Heart left ventricle (tissue), 16 donors: Measurements from ENCODE around the gene KCTD12. TPM values are rescaled to one million over a fixed set of nuclear protein-coding genes. Genes with fewer than 3 reads are reported as not detected.

Source experiments
- ATAC-seq, 4 donors: fragments of 200-7000 bp; cut with Tn5 transposase; one replicate each; pipeline ENCODE4 v1.9.1; 2020 to 2022; ENCODE audit warnings: moderate library complexity in 4 of 4, mild to moderate bottlenecking in 3 of 4, moderate number of reproducible peaks in 1 of 4
- DNase-seq, 5 donors: peaks; one replicate each; pipeline ENCODE4 v3.0.0-alpha.2; 2020
- H3K27ac ChIP-seq, 12 donors: fragments of 200-600 bp; sonication (generic) in 4 of 12; one replicate each; pipeline versions ENCODE4 v1.5.0 to v1.8.0; 2016 to 2022; ENCODE audit warnings: mild to moderate bottlenecking in 2 of 12
- H3K27me3 ChIP-seq, 9 donors: fragments of 200-600 bp; sonication (generic) in 2 of 9; one replicate each; pipeline versions ENCODE4 v1.5.1 to v1.8.0; 2016 to 2022; ENCODE audit warnings: mild to moderate bottlenecking in 3 of 9
- H3K36me3 ChIP-seq, 9 donors: fragments of 200-600 bp; sonication (generic) in 2 of 9; one replicate each; pipeline versions ENCODE4 v1.5.0 to v1.8.0; 2018 to 2022; ENCODE audit warnings: mild to moderate bottlenecking in 2 of 9
- H3K4me1 ChIP-seq, 12 donors: fragments of 200-600 bp; sonication (generic) in 4 of 12; one replicate each; pipeline versions ENCODE4 v1.5.0 to v1.8.0; 2016 to 2022; ENCODE audit warnings: mild to moderate bottlenecking in 3 of 12
- H3K4me3 ChIP-seq, 12 donors: fragments of 200-600 bp; sonication (generic) in 4 of 12; one replicate each; pipeline versions ENCODE4 v1.5.0 to v1.8.0; 2017 to 2022; ENCODE audit warnings: mild to moderate bottlenecking in 9 of 12, moderate library complexity in 4 of 12
- H3K9me3 ChIP-seq, 12 donors: fragments of 200-600 bp; sonication (generic) in 4 of 12; one replicate each; pipeline versions ENCODE4 v1.5.0 to v1.8.0; 2016 to 2022; ENCODE audit warnings: mild to moderate bottlenecking in 1 of 12
- POLR2A ChIP-seq, 2 donors: fragments of 450-650 bp; IDR thresholded peaks; one replicate each; pipeline ENCODE4 v1.6.1; 2017; ENCODE audit warnings: antibody characterized with exemption in 2 of 2, mild to moderate bottlenecking in 2 of 2, moderate library complexity in 2 of 2
- WGBS, 4 donors: extraction: QIAGEN DNeasy Blood & Tissue Kit in 2 of 4; methylation state at CpG; one replicate each; pipeline versions ENCODE4 v1.1.5 to v1.1.7; 2013 to 2018; 5-methylcytosine and 5-hydroxymethylcytosine counted together
- intact Hi-C, 10 donors: fragments of 100-400 bp; cut with DNase I; formaldehyde crosslinking; loops; one replicate each; pipeline versions ENCODE4 v1.11.1 to v1.14.2; 2022
- polyA plus RNA-seq, 2 donors: library from polyadenylated mRNA; stranded (reverse); fragments of 200-250 nt; gene quantifications; one replicate each; pipeline ENCODE4 v1.2.3, GENCODE V29; 2013
- total RNA-seq, 9 donors: library from RNA; depleted of rRNA in 2 of 9; stranded (reverse); fragments of >200 nt in 2 of 9; fragmentation: NEBNext Ultra II Directional in 3 of 9; extraction: Animal tissue kit (Norgen Biotek cat#: 25700) in 3 of 9; gene quantifications; one replicate each; pipeline versions ENCODE4 v1.1.0 to v1.2.4, GENCODE V29; 2016 to 2023
- TF ChIP-seq, protein P1 (sequence below), 12 donors: fragments of 200-600 bp; sonication (generic) in 4 of 12; IDR thresholded peaks; one replicate each; pipeline versions ENCODE4 v1.5.0 to v1.8.0; 2018 to 2022; ENCODE audit warnings: antibody characterized with exemption in 12 of 12, mild to moderate bottlenecking in 5 of 12
- donor health status: ischemic (EF 13 %, LVEDD 7.1; RV severe dilation, severe dysfunction).
- donor health status: healthy with polysubstance abuse.
- donor health status: DM: no; HTN: yes; CAD: no.
- donor health status: DM: no; HTN: no; CAD: no.
- donor health status: ischemic (EF 25% LVEDD 6.9; RV normal size, moderate dysfunction).
- donor health status: ischemic (EF 25% LVEDD 5.7; RV mildly dilated, moderate dysfunction).
- donor health status: healthy.
- donor health status: DM: yes; HTN: yes; CAD: no.
- donor health status: ischemic (EF 35%, LVEDD 5.7; RV mildly dilated, moderate dysfunction).
- donor health status: nonischemic (EF 11% LVEDD 7.7; RV severe dilation, severe dysfunction).
- donor health status: DM: yes; HTN: yes; CAD: no.
- donor health status: PGD.
- donor health status: ischemic (EF 29% LVEDD 5.4; RV normal size, mild dysfunction).
- donor health status: nonischemic (EF 23%, LVEDD 6.1; RV moderate dilation, normal function).

The KCTD12 gene
- total and polyA plus RNA-seq, 11 donors, result 10.1 to 84.4 (median 34.7) TPM

GRCh38 chr13:76845367-76845766 is 40.8 kb downstream of the KCTD12 start:
- H3K4me3 ChIP-seq, result no peak overlapping the region
- H3K9me3 ChIP-seq, result no peaks in the 10 kb centered on the region
- no peak for ATAC-seq
- TF ChIP-seq, protein P1, sequence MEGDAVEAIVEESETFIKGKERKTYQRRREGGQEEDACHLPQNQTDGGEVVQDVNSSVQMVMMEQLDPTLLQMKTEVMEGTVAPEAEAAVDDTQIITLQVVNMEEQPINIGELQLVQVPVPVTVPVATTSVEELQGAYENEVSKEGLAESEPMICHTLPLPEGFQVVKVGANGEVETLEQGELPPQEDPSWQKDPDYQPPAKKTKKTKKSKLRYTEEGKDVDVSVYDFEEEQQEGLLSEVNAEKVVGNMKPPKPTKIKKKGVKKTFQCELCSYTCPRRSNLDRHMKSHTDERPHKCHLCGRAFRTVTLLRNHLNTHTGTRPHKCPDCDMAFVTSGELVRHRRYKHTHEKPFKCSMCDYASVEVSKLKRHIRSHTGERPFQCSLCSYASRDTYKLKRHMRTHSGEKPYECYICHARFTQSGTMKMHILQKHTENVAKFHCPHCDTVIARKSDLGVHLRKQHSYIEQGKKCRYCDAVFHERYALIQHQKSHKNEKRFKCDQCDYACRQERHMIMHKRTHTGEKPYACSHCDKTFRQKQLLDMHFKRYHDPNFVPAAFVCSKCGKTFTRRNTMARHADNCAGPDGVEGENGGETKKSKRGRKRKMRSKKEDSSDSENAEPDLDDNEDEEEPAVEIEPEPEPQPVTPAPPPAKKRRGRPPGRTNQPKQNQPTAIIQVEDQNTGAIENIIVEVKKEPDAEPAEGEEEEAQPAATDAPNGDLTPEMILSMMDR (IDR thresholded peaks at IDR 0.05), result no peak
- no peak for TF ChIP-seq POLR2A (IDR thresholded peaks at IDR 0.05)
- no peaks in the 10 kb centered on the region for H3K27me3 ChIP-seq
- H3K36me3 ChIP-seq, result no peaks in the 10 kb centered on the region
- DNase-seq, result no peak
- 94 to 99% (median 98%) methylated on average over 3 of the region's 3 CpGs for WGBS, 4 donors
- H3K4me1 ChIP-seq, result peaks cover 0 to 9% (median 0%) of the 10 kb centered on the region in 12 donors
- intact Hi-C loops, result no loop called here
- no peak overlapping the region for H3K27ac ChIP-seq

DNA sequence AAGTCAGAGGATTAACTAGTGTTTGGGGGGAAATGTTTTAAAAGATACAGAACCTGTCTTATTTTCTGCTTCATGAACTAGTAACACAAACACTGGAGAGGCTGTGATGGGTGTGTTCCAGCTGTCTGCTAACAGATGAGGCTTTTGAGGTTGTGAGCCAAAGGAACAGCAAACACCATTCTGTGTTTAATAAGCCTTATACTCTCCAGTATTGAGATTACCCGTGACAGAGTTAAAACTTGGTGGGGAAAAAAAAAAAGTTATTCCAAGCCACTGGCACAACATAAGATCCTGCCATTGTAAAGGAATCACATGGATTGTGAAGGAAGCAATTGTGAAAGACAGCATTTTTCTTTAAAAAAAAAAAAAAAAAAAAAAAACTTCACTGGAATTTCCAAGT is 48.4 kb downstream of the KCTD12 start:
- 55 to 63% (median 62%) methylated on average over 1 of the region's 1 CpG for WGBS, 4 donors
- Histone ChIP-seq H3K4me3 (no peak overlapping the region), H3K4me1 (no peaks in the 10 kb centered on the region), H3K36me3 (no peaks in the 10 kb centered on the region), H3K27me3 (no peaks in the 10 kb centered on the region), H3K9me3 (no peaks in the 10 kb centered on the region), H3K27ac (no peak overlapping the region)
- DNase-seq (no peak), ATAC-seq (peak in 1 of 4 donors; percentile 24)
- TF ChIP-seq POLR2A (IDR thresholded peaks at IDR 0.05), result no peak
- TF ChIP-seq, protein P1 (IDR thresholded peaks at IDR 0.05), result no peak
- intact Hi-C loops, result no loop called here

DNA sequence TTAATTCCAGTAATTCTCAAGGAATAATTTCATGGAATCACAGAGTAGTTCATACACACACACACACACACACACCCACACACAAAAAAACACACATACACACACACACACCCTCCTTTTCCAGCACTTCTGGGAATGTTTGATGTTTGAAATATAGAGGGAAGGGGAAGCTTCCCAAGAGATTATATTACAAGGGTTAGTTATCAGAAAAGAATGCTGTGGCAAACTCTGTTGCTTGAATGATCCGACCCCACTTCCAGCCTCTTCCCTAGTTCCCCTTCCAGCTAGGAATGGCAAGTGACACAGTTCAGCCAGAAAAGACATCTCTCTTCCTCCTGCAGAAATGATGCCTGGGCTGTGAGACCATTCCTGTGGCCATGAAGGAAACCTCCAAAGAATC is 49.9 kb downstream of the KCTD12 start:
- 26 to 50% (median 38%) methylated on average over 1 of the region's 1 CpG for WGBS, 4 donors
- H3K27ac ChIP-seq, result no peak overlapping the region
- no peaks in the 10 kb centered on the region for H3K36me3 ChIP-seq
- no peaks in the 10 kb centered on the region for H3K9me3 ChIP-seq
- intact Hi-C loops, result no loop called here
- DNase-seq, result no peak
- no peaks in the 10 kb centered on the region for H3K4me1 ChIP-seq
- no peak for ATAC-seq
- H3K27me3 ChIP-seq, result no peaks in the 10 kb centered on the region
- TF ChIP-seq, protein P1 (IDR thresholded peaks at IDR 0.05), result no peak
- no peak for TF ChIP-seq POLR2A (IDR thresholded peaks at IDR 0.05)
- H3K4me3 ChIP-seq, result no peak overlapping the region

DNA sequence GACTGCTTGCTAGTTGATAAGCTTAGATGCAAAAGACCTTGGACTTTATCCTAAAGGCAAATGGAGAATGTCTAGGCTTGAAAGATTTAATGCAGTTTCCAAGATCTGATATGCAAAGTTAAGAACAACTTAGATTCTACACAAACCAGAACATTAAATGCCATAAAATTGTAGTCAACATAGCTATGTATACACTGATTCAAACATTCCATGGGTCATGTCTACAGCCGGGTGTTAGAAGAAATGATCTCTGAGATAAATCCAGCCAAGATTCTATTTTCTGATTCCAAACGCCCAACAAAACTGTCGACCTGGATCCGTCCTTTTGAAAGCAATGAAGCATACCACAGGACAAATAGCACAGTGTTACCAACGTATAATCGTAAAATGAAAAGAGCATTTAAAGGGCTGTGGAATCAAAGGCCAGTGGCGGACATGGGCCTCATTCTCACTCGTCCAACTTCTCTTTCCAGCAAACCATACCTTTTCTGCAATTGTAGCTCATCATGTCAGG is 52.7 kb downstream of the KCTD12 start:
- Histone ChIP-seq H3K4me3 (no peak overlapping the region), H3K9me3 (no peaks in the 10 kb centered on the region), H3K36me3 (no peaks in the 10 kb centered on the region), H3K4me1 (peaks cover 0 to 21% (median 14%) of the 10 kb centered on the region in 12 donors), H3K27me3 (no peaks in the 10 kb centered on the region), H3K27ac (no peak overlapping the region)
- ATAC-seq (no peak), DNase-seq (no peak)
- 87 to 96% (median 95%) methylated on average over 8 of the region's 8 CpGs for WGBS, 4 donors
- intact Hi-C loops, result loop anchor here in 1 of 10 donors (5.0 kb wide), 1 partner anchor 34 kb away; no protein-coding TSS in a partner anchor
- no peak for TF ChIP-seq POLR2A (IDR thresholded peaks at IDR 0.05)
- TF ChIP-seq, protein P1 (IDR thresholded peaks at IDR 0.05), result no peak
